ENCODE measurements around the gene SLC9A9.

SLC9A9 gene

DNA sequence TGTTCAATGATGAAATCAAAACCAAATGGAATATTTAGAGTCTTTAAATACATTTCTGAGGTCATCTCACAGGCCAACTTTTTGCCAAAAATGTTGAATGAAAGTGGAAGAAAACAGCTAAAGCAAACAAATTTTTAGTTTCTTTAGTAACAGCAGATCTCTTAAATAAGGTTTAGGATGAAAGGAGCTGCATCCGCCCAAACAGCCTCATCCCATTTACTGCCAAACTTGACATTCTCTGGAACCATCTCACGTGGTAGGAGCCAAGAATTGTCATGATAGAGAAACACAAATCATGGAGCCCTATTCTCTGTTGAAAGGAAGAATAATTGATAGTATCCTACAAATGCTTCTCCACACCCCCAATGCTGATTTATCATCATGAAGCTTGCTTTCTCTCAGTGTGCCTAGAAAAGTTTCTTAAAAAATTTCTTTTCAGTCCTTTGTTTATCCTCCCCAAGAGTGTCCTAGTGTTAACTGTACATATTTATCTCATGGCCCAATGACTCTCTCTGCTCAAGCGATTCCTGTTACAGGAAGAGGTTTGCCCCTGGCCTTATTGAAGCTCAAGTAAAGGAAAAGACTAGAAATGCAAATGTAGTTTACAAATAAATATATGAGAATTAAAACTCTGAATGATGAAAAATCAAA, 23.4 kb downstream of the SLC9A9 start:
- no peak for DNase-seq (ENCODE audit: low read depth)
- TF ChIP-seq, protein P1, sequence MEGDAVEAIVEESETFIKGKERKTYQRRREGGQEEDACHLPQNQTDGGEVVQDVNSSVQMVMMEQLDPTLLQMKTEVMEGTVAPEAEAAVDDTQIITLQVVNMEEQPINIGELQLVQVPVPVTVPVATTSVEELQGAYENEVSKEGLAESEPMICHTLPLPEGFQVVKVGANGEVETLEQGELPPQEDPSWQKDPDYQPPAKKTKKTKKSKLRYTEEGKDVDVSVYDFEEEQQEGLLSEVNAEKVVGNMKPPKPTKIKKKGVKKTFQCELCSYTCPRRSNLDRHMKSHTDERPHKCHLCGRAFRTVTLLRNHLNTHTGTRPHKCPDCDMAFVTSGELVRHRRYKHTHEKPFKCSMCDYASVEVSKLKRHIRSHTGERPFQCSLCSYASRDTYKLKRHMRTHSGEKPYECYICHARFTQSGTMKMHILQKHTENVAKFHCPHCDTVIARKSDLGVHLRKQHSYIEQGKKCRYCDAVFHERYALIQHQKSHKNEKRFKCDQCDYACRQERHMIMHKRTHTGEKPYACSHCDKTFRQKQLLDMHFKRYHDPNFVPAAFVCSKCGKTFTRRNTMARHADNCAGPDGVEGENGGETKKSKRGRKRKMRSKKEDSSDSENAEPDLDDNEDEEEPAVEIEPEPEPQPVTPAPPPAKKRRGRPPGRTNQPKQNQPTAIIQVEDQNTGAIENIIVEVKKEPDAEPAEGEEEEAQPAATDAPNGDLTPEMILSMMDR (IDR thresholded peaks at IDR 0.05; ENCODE audit: insufficient read depth, low read depth, low read length, missing control alignments): no peak
- H3K4me3 ChIP-seq (ENCODE audit: low read length): no peak overlapping the region

DNA sequence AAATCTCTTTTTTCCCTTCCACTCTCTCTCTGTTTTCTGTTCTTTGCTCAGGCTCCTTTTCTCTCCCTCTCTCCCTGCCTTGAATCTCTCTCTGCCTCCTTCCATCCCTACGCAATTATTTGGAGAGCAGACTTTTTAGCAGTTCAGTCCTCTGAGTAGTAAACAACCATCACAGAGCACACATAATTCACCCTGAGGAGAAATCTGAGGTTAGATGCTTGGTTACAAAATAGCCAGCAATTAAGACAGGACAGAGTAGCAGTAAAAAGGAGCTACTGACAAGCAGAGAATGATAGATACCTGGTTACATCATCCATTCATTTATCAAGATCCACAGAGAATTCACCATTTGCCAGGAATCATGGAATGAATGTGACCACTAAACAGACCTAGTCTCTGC, 25.5 kb downstream of the SLC9A9 start:
- H3K4me3 ChIP-seq (ENCODE audit: low read length): no peak overlapping the region
- no peak for DNase-seq (ENCODE audit: low read depth)
- TF ChIP-seq, protein P1 (IDR thresholded peaks at IDR 0.05; ENCODE audit: insufficient read depth, low read depth, low read length, missing control alignments): no peak

DNA sequence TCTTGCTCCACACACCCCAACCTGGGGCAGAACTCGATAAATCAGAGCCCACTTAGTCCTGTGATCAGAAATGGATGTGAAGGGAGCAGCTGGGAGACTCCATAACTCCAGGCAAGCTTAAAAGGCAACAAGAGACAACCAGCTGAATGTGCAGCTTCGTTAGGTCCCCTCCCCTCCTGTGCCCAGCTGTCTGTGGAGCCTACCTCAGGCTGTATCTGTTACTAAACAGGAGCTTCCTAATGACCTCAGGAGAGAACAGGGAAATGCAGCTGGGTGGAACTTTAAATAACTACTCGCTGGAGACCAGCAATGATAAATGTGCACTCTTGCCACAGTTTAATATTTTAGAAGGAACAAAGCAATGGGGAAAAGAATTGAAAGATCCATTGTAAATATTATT, 25.9 kb downstream of the SLC9A9 start:
- no peak overlapping the region for H3K4me3 ChIP-seq (ENCODE audit: low read length)
- TF ChIP-seq, protein P1 (IDR thresholded peaks at IDR 0.05; ENCODE audit: insufficient read depth, low read depth, low read length, missing control alignments): no peak
- DNase-seq (ENCODE audit: low read depth): no peak

DNA sequence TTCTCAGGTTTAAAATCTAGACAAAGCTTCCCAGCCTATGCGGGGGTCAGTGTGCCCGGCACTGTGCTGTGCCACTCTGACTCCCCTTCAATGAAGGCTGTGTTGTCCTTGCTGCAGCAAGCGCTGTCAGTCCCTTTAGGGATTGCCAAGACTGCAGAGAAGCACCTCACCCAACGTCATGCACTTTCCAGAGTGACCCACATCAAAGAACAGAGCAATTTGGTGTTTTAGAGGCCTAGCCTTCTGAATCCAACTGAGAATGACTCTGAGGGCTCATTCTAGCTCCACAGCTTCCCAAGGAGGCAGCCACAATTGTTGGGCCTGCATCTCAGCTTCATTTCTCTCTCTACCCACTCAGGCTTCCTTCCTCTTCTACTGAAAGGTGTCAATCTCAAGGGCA, 26.4 kb downstream of the SLC9A9 start:
- H3K4me3 ChIP-seq (ENCODE audit: low read length): no peak overlapping the region
- DNase-seq (ENCODE audit: low read depth): no peak
- TF ChIP-seq, protein P1 (IDR thresholded peaks at IDR 0.05; ENCODE audit: insufficient read depth, low read depth, low read length, missing control alignments): no peak

DNA sequence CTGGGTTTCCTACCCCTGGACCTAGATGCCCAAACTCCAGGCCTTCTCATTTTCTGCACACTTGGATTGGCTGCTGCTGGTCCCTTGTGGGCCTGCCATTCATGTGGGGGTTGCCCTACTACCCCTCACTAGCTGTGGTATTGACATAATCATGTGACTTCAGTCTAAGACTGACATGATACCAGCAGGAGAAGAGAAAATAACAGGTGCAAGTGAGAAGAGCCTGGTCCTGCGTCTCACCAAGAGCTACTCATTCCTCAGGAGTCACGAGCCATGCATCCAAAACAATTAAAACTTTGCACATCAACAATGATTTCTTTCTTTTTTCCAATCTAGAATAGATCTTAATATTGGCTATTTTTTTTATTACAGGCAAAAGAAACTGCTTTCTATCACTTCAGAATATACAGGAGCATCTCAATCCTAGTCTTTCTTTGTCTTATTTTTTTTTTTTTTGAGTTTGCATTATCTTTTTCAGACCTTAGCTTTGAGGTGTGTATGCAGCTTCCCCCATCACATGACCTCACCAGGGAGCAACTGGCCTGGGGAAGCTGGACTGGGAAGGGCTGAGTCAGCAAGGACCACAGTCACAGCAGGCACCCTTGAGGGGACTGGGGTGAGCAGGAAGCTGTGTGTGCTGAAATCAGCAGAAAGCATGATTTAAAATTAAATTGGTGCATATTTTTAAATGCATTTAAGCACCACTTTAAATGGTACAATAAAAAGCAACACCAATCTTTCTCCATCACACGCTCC, 27.6 kb downstream of the SLC9A9 start:
- DNase-seq (ENCODE audit: low read depth): no peak
- no peak overlapping the region for H3K4me3 ChIP-seq (ENCODE audit: low read length)
- TF ChIP-seq, protein P1 (IDR thresholded peaks at IDR 0.05; ENCODE audit: insufficient read depth, low read depth, low read length, missing control alignments): no peak

DNA sequence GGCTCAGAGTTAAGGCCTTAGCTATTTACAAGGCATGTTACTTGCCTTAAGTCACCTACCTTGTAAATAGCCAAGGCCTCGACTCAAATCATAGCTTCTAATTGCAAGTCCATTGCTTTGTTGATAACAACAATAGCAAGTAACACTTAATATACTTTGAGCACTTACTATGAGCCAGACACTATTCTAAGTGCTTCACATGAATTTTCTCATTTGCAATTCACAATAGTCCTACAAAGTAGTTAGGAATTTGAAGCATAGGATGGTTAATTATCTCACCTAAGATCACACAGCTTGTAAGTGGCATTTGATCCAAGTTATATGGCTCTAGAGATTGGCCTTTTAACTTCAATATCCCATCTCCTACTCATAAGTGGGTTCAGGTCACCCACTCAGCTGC, 28.4 kb downstream of the SLC9A9 start:
- no peak overlapping the region for H3K4me3 ChIP-seq (ENCODE audit: low read length)
- TF ChIP-seq, protein P1 (IDR thresholded peaks at IDR 0.05; ENCODE audit: insufficient read depth, low read depth, low read length, missing control alignments): no peak
- DNase-seq (ENCODE audit: low read depth): no peak

All from epithelial cell of esophagus (primary cell).